K562 (cell line): ENCODE results near the gene PLEK2. TPM values are rescaled to one million over a fixed set of nuclear protein-coding genes. Genes with fewer than 3 reads are reported as not detected.

Source experiments
- EP300 ChIP-seq: IDR thresholded peaks from 2 replicates; pipeline ENCODE4 v1.6.1; 2012; ENCODE audit warnings: low read length, improper control_type of control experiment
- HDAC1 ChIP-seq, 2 experiments: fragments of 450-650 bp; IDR thresholded peaks; 2 replicates each; pipeline ENCODE4 v1.6.1; 2016 to 2017; ENCODE audit warnings: inconsistent platforms in 1 of 2, mild to moderate bottlenecking in 1 of 2, moderate library complexity in 1 of 2
- MEIS2 ChIP-seq: fragments of 450-650 bp; IDR thresholded peaks from 2 replicates; pipeline ENCODE4 v1.6.1; 2014; ENCODE audit warnings: mild to moderate bottlenecking; ENCODE audit not compliant: partially characterized antibody
- POLR2B ChIP-seq: fragments of 450-650 bp; IDR thresholded peaks from 2 replicates; pipeline ENCODE4 v1.6.1; 2018; ENCODE audit warnings: low read depth; ENCODE audit not compliant: partially characterized antibody
- TARDBP ChIP-seq: fragments of 450-650 bp; IDR thresholded peaks from 2 replicates; pipeline ENCODE4 v1.6.1; 2016
- USF2 ChIP-seq: sonication (generic); formaldehyde crosslinking; IDR thresholded peaks from 2 replicates; pipeline ENCODE4 v1.5.0; 2020; ENCODE audit warnings: missing genetic modification reagents
- ZBTB17 ChIP-seq: fragments of 450-650 bp; formaldehyde crosslinking; IDR thresholded peaks from 2 replicates; pipeline ENCODE4 v1.4.0; 2020; ENCODE audit warnings: mild to moderate bottlenecking
- ZBTB26 ChIP-seq: fragments of 450-650 bp; formaldehyde crosslinking; IDR thresholded peaks from 2 replicates; pipeline ENCODE4 v1.4.0; 2022; ENCODE audit warnings: missing genetic modification characterization
- ZBTB34 ChIP-seq: fragments of 250-450 bp; sonication (Bioruptor Pico); IDR thresholded peaks from 2 replicates; pipeline ENCODE4 v1.8.0; 2021; ENCODE audit warnings: mild to moderate bottlenecking, moderate library complexity
- ZBTB40 ChIP-seq, 2 experiments: fragments of 450-650 bp in 1 of 2; sonication (generic) in 1 of 2; formaldehyde crosslinking in 1 of 2; IDR thresholded peaks; 2 replicates each; pipeline versions ENCODE4 v1.7.1 to v1.9.0; 2016 to 2022; ENCODE audit warnings: inconsistent platforms in 1 of 2, mild to moderate bottlenecking in 1 of 2, missing genetic modification reagents in 1 of 2
- polyA plus RNA-seq, 8 experiments: library from polyadenylated mRNA; depleted of rRNA in 4 of 8; stranded (reverse) in 5 of 8; unstranded in 3 of 8; fragments of >200 nt; fragmentation: Nextera tagmentation in 2 of 8; fragmentation: Illumina TruSeq in 1 of 8; extraction: Ambion mirVana in 2 of 8; extraction: Trizol in 1 of 8; gene quantifications; 2 replicates each; pipeline versions ENCODE4 v1.2.1 to v1.2.3, GENCODE V29; 2011 to 2014; ENCODE audit warnings: inconsistent platforms in 1 of 8, missing spikeins in 1 of 8
- total RNA-seq, 7 experiments: library from RNA; depleted of rRNA in 6 of 7; stranded (reverse); fragments of >200 nt in 6 of 7; fragmentation: Illumina TruSeq in 2 of 7; extraction: Trizol in 2 of 7; gene quantifications; 2 replicates each; pipeline versions ENCODE4 v1.2.1 to v1.2.3, GENCODE V29; 2011 to 2021; ENCODE audit warnings: low replicate concordance in 1 of 7
- TF ChIP-seq, protein P1 (sequence below): fragments of 450-650 bp; formaldehyde crosslinking; IDR thresholded peaks from 2 replicates; pipeline ENCODE4 v1.4.0; 2020; ENCODE audit warnings: mild to moderate bottlenecking, moderate library complexity

PLEK2 gene
- total and polyA plus RNA-seq, 9 of the 15 experiments (the other 6 are each of a cell fraction or from before 2014, with no cell fraction given): not detected

- no peak for TF ChIP-seq ZBTB34 (CRISPR knock-in tag)
- no peak for TF ChIP-seq ZBTB17 (CRISPR knock-in tag)
- TF ChIP-seq HDAC1 (IDR thresholded peaks at IDR 0.05): peak in 1 of 2 experiments; percentile 47; a peak in 2 of 4 replicates
- TF ChIP-seq USF2: no peak
- TF ChIP-seq, protein P1, sequence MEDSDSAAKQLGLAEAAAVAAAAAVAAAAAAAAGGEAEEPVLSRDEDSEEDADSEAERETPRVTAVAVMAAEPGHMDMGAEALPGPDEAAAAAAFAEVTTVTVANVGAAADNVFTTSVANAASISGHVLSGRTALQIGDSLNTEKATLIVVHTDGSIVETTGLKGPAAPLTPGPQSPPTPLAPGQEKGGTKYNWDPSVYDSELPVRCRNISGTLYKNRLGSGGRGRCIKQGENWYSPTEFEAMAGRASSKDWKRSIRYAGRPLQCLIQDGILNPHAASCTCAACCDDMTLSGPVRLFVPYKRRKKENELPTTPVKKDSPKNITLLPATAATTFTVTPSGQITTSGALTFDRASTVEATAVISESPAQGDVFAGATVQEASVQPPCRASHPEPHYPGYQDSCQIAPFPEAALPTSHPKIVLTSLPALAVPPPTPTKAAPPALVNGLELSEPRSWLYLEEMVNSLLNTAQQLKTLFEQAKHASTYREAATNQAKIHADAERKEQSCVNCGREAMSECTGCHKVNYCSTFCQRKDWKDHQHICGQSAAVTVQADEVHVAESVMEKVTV: no peak
- TF ChIP-seq TARDBP: no peak
- no peak for TF ChIP-seq ZBTB40 (IDR thresholded peaks at IDR 0.05)
- TF ChIP-seq ZBTB40 (CRISPR knock-in tag; IDR thresholded peaks at IDR 0.05): no peak
- no peak for TF ChIP-seq MEIS2
- TF ChIP-seq ZBTB26: no peak
- TF ChIP-seq EP300: peak; percentile 90
- no peak for TF ChIP-seq POLR2B
These were observed 6.6 kb upstream of the PLEK2 start (continued) for GRCh38 chr14:67418401-67419191.
